Activated T-cell treated with anti-CD3 and anti-CD28 coated beads, Interleukin-2, amount 50 U/mL, for 24 hours (primary cell): ENCODE data around the gene PHACTR4.
"Not testable (repeated sequence)": the region's sequence is repeated elsewhere in the genome, so short reads cannot be mapped to it uniquely, and the experiment has no call there.

Experiments
- DNase-seq: peaks from one replicate; pipeline ENCODE4 v3.0.0-alpha.2; 2020
- H3K27ac Mint-ChIP-seq: 2 replicates; pipeline ENCODE4 v1.8.0; 2020; ENCODE audit warnings: mild to moderate bottlenecking, mixed read lengths
- H3K27me3 Mint-ChIP-seq: 2 replicates; pipeline ENCODE4 v1.8.0; 2020; ENCODE audit warnings: mixed read lengths
- H3K36me3 Mint-ChIP-seq: 2 replicates; pipeline ENCODE4 v1.8.0; 2020; ENCODE audit warnings: low read depth, mixed read lengths
- H3K4me1 Mint-ChIP-seq: 2 replicates; pipeline ENCODE4 v1.8.0; 2020; ENCODE audit warnings: low read depth, mixed read lengths
- H3K4me3 Mint-ChIP-seq: 2 replicates; pipeline ENCODE4 v1.8.0; 2020; ENCODE audit warnings: mild to moderate bottlenecking, moderate library complexity, mixed read lengths
- H3K9me3 Mint-ChIP-seq: 2 replicates; pipeline ENCODE4 v1.8.0; 2020; ENCODE audit warnings: mixed read lengths

The PHACTR4 gene

DNA sequence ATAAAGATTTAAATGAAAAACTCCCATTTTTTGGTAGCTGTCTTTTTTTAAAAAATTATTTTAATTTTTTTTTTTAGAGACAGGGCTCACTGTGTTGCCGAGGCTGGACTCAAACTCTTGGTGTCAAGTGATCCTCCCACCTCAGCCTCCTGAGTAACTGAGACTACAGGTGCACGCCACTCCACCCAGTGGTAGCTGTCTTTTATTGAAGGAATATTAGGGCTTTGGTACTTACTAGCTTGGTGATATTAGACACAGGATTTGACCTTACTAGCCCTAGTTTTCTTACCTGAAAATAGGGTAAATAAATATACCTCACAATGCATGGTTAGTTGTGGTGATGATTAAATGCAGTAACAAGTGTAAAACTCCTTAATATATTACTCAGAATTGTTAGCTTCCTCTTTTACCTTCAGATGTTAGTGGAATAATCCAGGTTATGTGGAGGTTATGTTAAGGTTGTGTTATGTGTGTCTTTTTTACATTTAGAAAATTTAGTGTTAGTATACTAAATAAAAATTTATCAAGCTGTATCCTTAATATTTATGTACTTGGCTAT, 66.8 kb downstream of the PHACTR4 start:
- H3K4me1 Mint-ChIP-seq, result peaks cover 28% of the 10 kb centered on the region
- no peaks in the 10 kb centered on the region for H3K9me3 Mint-ChIP-seq
- H3K36me3 Mint-ChIP-seq, result peaks cover 7% of the 10 kb centered on the region

DNA sequence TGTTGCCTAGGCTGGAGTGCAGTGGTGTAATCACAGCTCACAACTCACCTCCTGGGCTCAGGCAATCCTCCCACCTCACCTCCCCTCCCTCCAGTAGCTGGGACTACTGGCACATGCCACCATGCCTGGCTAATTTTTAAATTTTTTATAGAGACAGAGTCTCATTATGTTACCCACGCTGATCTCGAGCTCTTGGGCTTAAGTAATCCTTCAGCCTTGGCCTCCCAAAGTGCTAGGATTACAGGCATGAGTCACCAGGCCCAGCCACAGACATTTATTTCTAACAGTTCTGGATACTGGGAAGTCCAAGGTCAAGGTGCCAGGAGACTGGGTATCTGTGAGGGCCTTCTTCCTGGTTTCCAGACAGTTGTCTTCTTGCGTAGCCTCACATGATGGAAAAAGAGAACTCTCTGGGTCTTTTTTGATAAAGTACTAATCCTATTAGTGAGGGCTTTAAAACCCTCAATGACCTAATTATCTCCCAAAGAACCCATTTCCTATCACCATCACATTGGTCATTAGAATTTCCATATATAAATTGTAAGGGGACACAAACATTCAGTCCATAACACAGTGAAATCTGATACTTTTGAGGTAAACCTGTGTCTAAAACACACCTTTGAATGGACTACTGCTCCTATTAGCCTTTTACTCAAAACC, 67.9 kb downstream of the PHACTR4 start:
- H3K4me3 Mint-ChIP-seq, result no peak overlapping the region
- peaks cover 30% of the 10 kb centered on the region for H3K4me1 Mint-ChIP-seq
- peaks cover 7% of the 10 kb centered on the region for H3K36me3 Mint-ChIP-seq

More for the DNA sequence above, 66.8 kb downstream of the PHACTR4 start:
- Mint-ChIP-seq H3K4me3 (no peak overlapping the region), H3K27me3 (no peaks in the 10 kb centered on the region), H3K27ac (no peak overlapping the region)
- DNase-seq, result no peak

DNA sequence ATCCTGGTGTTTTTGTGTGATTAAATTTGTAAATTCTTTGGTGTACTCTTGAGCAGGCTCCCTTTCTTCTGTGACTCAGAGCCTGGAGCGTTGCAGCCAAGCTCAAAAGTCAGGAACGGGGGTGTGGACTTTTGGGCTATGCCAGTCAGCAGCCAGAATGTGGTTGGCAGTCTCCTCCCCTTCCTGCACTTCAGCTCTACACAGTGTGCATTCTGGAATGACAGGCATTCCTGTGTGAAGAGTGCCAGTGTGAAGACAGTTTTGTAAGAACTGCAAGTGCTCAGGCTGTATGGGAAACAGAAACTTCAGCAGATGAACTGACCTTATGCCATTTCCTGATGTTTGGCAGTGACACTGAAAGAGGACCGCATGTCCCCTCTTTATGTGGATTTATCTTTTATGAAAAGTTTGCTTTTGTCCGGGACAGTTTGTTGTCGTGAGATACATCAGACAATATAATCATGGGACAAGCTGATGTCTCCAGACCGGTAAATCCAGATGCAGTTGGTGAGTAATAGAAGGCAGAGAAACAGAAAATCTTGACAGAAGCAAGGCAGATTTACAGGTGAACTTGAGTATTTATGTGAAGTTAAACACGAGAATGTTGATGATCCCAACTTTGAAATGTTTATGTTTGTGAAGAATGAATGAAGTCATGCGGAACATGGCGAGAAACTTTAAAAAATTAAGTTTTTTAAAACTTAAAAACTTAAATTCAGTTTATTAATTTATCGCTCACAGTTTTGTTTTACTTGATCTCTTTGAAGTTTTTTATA, 68.6 kb downstream of the PHACTR4 start:
- Mint-ChIP-seq H3K4me1 (peaks cover 30% of the 10 kb centered on the region), H3K27me3 (no peaks in the 10 kb centered on the region), H3K36me3 (peaks cover 7% of the 10 kb centered on the region), H3K9me3 (no peaks in the 10 kb centered on the region), H3K27ac (peak overlapping the region; percentile 3), H3K4me3 (no peak overlapping the region)
- DNase-seq, result no peak

More for the DNA sequence above, 67.9 kb downstream of the PHACTR4 start:
- H3K9me3 Mint-ChIP-seq, result no peaks in the 10 kb centered on the region
- no peaks in the 10 kb centered on the region for H3K27me3 Mint-ChIP-seq
- H3K27ac Mint-ChIP-seq, result no peak overlapping the region
- DNase-seq, result no peak

DNA sequence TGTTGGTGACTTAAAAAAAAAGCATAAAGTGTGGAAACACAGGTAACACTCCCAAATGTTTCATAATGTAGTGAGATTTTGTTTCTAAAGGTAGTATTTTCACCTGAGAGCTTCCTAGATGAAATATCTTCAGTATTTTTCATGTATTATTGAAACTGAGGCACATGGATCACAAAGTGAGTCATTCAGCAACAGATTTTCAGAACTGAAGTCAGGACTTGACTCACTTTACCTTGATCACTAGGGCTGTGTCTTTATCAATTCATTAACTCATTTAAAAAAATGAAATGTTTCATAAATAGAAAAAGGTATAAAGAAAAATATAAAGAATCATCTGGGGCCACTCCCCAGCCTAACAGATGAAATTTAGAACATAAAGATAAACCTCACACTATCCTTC, 69.8 kb downstream of the PHACTR4 start:
- Mint-ChIP-seq H3K27ac (peak overlapping the region; percentile 39), H3K4me1 (peaks cover 30% of the 10 kb centered on the region), H3K9me3 (no peaks in the 10 kb centered on the region), H3K4me3 (no peak overlapping the region), H3K36me3 (peaks cover 13% of the 10 kb centered on the region), H3K27me3 (no peaks in the 10 kb centered on the region)
- no peak for DNase-seq

GRCh38 chr1:28441674-28442073, 72.1 kb downstream of the PHACTR4 start:
- no peak overlapping the region for H3K27ac Mint-ChIP-seq
- no peaks in the 10 kb centered on the region for H3K27me3 Mint-ChIP-seq
- DNase-seq, result no peak
- no peaks in the 10 kb centered on the region for H3K9me3 Mint-ChIP-seq
- no peak overlapping the region for H3K4me3 Mint-ChIP-seq
- H3K36me3 Mint-ChIP-seq, result peaks cover 11% of the 10 kb centered on the region
- peaks cover 29% of the 10 kb centered on the region for H3K4me1 Mint-ChIP-seq

- Mint-ChIP-seq H3K9me3 (no peaks in the 10 kb centered on the region), H3K27ac (no peak overlapping the region), H3K36me3 (peaks cover 14% of the 10 kb centered on the region), H3K27me3 (no peaks in the 10 kb centered on the region), H3K4me3 (no peak overlapping the region), H3K4me1 (peaks cover 21% of the 10 kb centered on the region)
- DNase-seq, result no peak
These were observed 74.0 kb downstream of the PHACTR4 start for GRCh38 chr1:28443550-28443949.

- Mint-ChIP-seq H3K27ac (no peak overlapping the region), H3K4me3 (no peak overlapping the region), H3K27me3 (no peaks in the 10 kb centered on the region), H3K9me3 (no peaks in the 10 kb centered on the region), H3K4me1 (peaks cover 19% of the 10 kb centered on the region), H3K36me3 (peaks cover 13% of the 10 kb centered on the region)
- no peak for DNase-seq
These were observed 78.1 kb downstream of the PHACTR4 start for GRCh38 chr1:28447679-28448078.

DNA sequence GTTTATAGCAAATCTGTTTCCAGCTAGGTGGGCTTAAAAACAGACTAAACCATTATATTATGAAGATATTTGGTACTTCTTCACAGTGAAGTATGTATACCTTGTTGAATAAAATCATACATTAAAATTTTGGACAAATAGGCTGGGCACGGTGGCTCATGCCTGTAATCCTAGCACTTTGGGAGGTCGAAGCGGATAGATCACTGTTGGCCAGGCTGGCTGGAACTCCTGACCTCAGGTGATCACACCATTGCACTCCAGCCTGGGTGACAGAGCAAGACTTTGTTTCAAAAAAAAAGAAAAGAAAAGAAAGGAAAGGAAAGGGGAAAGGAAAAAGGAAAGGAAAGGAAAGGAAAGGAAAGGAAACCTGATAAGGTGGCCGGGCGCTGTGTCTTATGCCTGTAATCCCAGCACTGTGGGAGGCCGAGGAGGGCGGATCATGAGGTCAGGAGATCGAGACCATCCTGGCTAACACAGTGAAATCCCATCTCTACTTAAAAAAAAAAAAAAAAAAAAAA, 78.6 kb downstream of the PHACTR4 start:
- not testable (repeated sequence) for H3K4me3 Mint-ChIP-seq

DNA sequence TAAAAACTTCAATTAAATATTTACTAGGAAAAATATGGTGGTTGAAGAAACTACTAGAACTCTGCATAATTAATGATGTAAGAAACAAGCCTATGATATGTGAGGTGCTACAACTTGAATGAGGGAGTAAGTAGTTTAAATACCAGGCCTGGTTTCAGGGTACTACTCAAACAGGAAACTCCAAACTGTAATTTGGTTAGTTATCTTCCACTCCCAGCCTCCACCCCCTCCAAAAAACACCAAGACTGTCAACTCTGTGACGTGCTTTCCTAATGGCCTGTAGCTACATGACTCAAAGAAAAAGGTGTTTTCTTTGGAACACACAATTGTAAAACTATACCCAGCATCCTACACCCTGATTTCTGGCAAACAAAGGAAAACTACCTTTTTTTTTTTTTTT, 80.4 kb downstream of the PHACTR4 start:
- H3K9me3 Mint-ChIP-seq, result no peaks in the 10 kb centered on the region
- no peak for DNase-seq
- peaks cover 14% of the 10 kb centered on the region for H3K36me3 Mint-ChIP-seq
- H3K27ac Mint-ChIP-seq, result peak overlapping the region; percentile 71
- H3K4me1 Mint-ChIP-seq, result peaks cover 19% of the 10 kb centered on the region
- no peaks in the 10 kb centered on the region for H3K27me3 Mint-ChIP-seq
- no peak overlapping the region for H3K4me3 Mint-ChIP-seq

More for the DNA sequence above, 78.6 kb downstream of the PHACTR4 start:
- Mint-ChIP-seq H3K4me1 (peaks cover 19% of the 10 kb centered on the region), H3K36me3 (peaks cover 13% of the 10 kb centered on the region)
- not testable (repeated sequence) for H3K27ac Mint-ChIP-seq, H3K27me3 Mint-ChIP-seq, H3K9me3 Mint-ChIP-seq, DNase-seq

- no peaks in the 10 kb centered on the region for H3K27me3 Mint-ChIP-seq
- H3K27ac Mint-ChIP-seq, result no peak overlapping the region
- no peak overlapping the region for H3K4me3 Mint-ChIP-seq
- peaks cover 14% of the 10 kb centered on the region for H3K36me3 Mint-ChIP-seq
- H3K9me3 Mint-ChIP-seq, result no peaks in the 10 kb centered on the region
- no peak for DNase-seq
- peaks cover 22% of the 10 kb centered on the region for H3K4me1 Mint-ChIP-seq
These were observed 81.0 kb downstream of the PHACTR4 start for GRCh38 chr1:28450561-28450960.

- Mint-ChIP-seq H3K27me3 (no peaks in the 10 kb centered on the region), H3K9me3 (no peaks in the 10 kb centered on the region), H3K4me3 (no peak overlapping the region), H3K27ac (no peak overlapping the region), H3K4me1 (peaks cover 27% of the 10 kb centered on the region), H3K36me3 (peaks cover 14% of the 10 kb centered on the region)
- DNase-seq, result no peak
These were observed 81.5 kb downstream of the PHACTR4 start for GRCh38 chr1:28451011-28451410.

- H3K4me3 Mint-ChIP-seq, result no peak overlapping the region
- no peaks in the 10 kb centered on the region for H3K9me3 Mint-ChIP-seq
- H3K27me3 Mint-ChIP-seq, result no peaks in the 10 kb centered on the region
- DNase-seq, result no peak
- H3K27ac Mint-ChIP-seq, result peak overlapping the region; percentile 67
- peaks cover 36% of the 10 kb centered on the region for H3K36me3 Mint-ChIP-seq
- peaks cover 12% of the 10 kb centered on the region for H3K4me1 Mint-ChIP-seq
These were observed 86.5 kb downstream of the PHACTR4 start for GRCh38 chr1:28456078-28456477.

DNA sequence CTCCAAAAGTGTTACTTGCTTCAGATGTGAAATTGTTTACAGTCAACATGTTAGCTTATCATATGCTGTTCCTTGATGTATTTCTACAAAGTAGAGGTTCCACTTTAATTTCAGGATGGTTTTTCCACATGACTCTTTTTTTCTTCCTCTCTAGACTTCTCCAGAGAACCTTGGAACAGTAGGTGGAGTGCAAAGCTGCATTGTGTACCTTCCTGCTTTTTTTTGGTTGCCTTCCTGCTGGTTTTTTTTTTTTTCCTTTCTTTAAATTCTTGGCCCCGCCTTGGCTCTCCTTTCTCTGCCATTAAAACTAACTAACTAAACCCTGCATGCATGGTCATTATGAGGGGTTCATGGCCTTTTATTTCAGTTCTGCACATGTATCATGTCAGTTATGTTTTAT, 88.1 kb downstream of the PHACTR4 start:
- Mint-ChIP-seq H3K36me3 (peaks cover 39% of the 10 kb centered on the region), H3K27ac (no peak overlapping the region), H3K27me3 (no peaks in the 10 kb centered on the region), H3K4me3 (no peak overlapping the region), H3K4me1 (peaks cover 19% of the 10 kb centered on the region), H3K9me3 (no peaks in the 10 kb centered on the region)
- DNase-seq, result no peak

GRCh38 chr1:28458237-28459228, 89.0 kb downstream of the PHACTR4 start:
- DNase-seq, result no peak
- H3K4me3 Mint-ChIP-seq, result no peak overlapping the region
- peaks cover 19% of the 10 kb centered on the region for H3K4me1 Mint-ChIP-seq
- H3K27me3 Mint-ChIP-seq, result no peaks in the 10 kb centered on the region
- H3K27ac Mint-ChIP-seq, result no peak overlapping the region
- no peaks in the 10 kb centered on the region for H3K9me3 Mint-ChIP-seq
- peaks cover 39% of the 10 kb centered on the region for H3K36me3 Mint-ChIP-seq
